Kidney tubule cell (primary cell): Measurements from ENCODE around the gene TMC1.

Experiments used
- DNase-seq: peaks from one replicate; pipeline ENCODE4 v3.0.0-alpha.2; 2018; ENCODE audit warnings: low spot score

The TMC1 gene

GRCh38 chr9:72614067-72614466, 92.7 kb downstream of the TMC1 start:
- DNase-seq, result peak; percentile 26

- DNase-seq, result no peak
These were observed 94.5 kb downstream of the TMC1 start for GRCh38 chr9:72615931-72616330.

- DNase-seq, result no peak
These were observed 97.4 kb downstream of the TMC1 start for GRCh38 chr9:72618811-72619210.

- no peak for DNase-seq
These were observed 100.8 kb downstream of the TMC1 start for GRCh38 chr9:72622186-72622585.

GRCh38 chr9:72623156-72623555, 101.7 kb downstream of the TMC1 start:
- DNase-seq, result no peak

- no peak for DNase-seq
These were observed 105.7 kb downstream of the TMC1 start for GRCh38 chr9:72627147-72627546.

- DNase-seq, result no peak
These were observed 106.6 kb downstream of the TMC1 start for GRCh38 chr9:72627956-72628540.

GRCh38 chr9:72633966-72634365, 112.6 kb downstream of the TMC1 start:
- DNase-seq, result peak; percentile 31

GRCh38 chr9:72635197-72635596, 113.8 kb downstream of the TMC1 start:
- no peak for DNase-seq

- no peak for DNase-seq
These were observed 115.2 kb downstream of the TMC1 start for GRCh38 chr9:72636621-72637020.

- DNase-seq, result no peak
These were observed 122.2 kb downstream of the TMC1 start for GRCh38 chr9:72643651-72644050.

GRCh38 chr9:72646061-72646460, 124.7 kb downstream of the TMC1 start:
- DNase-seq, result no peak

- DNase-seq, result no peak
These were observed 127.1 kb downstream of the TMC1 start for GRCh38 chr9:72648324-72649126.

- no peak for DNase-seq
These were observed 127.7 kb downstream of the TMC1 start for GRCh38 chr9:72649127-72649442.

GRCh38 chr9:72650206-72650605, 128.8 kb downstream of the TMC1 start:
- no peak for DNase-seq

- DNase-seq, result no peak
These were observed 134.6 kb downstream of the TMC1 start for GRCh38 chr9:72656021-72656420.

GRCh38 chr9:72657023-72657422, 135.6 kb downstream of the TMC1 start:
- no peak for DNase-seq

GRCh38 chr9:72658703-72659102, 137.3 kb downstream of the TMC1 start:
- DNase-seq, result no peak

- peak; percentile 70 for DNase-seq
These were observed 140.2 kb downstream of the TMC1 start for GRCh38 chr9:72661401-72662135.

- peak; percentile 80 for DNase-seq
These were observed 144.0 kb downstream of the TMC1 start for GRCh38 chr9:72665421-72665820.

GRCh38 chr9:72667181-72667580, 145.8 kb downstream of the TMC1 start:
- peak; percentile 65 for DNase-seq

GRCh38 chr9:72674961-72675360, 153.6 kb downstream of the TMC1 start:
- DNase-seq, result peak; percentile 44

GRCh38 chr9:72675586-72675985, 154.2 kb downstream of the TMC1 start:
- DNase-seq, result peak; percentile 55
